Kidney epithelial cell (primary cell): Measurements from ENCODE around the gene NCKAP1. TPM values are rescaled to one million over a fixed set of nuclear protein-coding genes. Genes with fewer than 3 reads are reported as not detected.

Source experiments
- DNase-seq: peaks from one replicate; pipeline ENCODE4 v3.0.0-alpha.2; 2010; ENCODE audit warnings: low read depth
- H3K27me3 ChIP-seq: 2 replicates; pipeline ENCODE4 v1.6.0; 2011; ENCODE audit warnings: low read length; ENCODE audit not compliant: control insufficient read depth, insufficient read depth
- H3K36me3 ChIP-seq: 2 replicates; pipeline ENCODE4 v1.5.1; 2011; ENCODE audit warnings: low read length; ENCODE audit not compliant: control insufficient read depth, insufficient read depth
- H3K4me3 ChIP-seq: 2 replicates; pipeline ENCODE4 v1.5.1; 2011; ENCODE audit warnings: low read depth, mild to moderate bottlenecking, control low read depth, low read length
- CTCF ChIP-seq: IDR thresholded peaks from 2 replicates; pipeline ENCODE4 v1.5.1; 2011; ENCODE audit warnings: mild to moderate bottlenecking, moderate library complexity, low read length, control low read depth, inconsistent platforms; ENCODE audit not compliant: insufficient read depth, poor library complexity, severe bottlenecking
- total RNA-seq: library from RNA; depleted of rRNA; stranded (reverse); fragments of >200 nt; gene quantifications from 2 replicates; pipeline ENCODE4 v1.2.3, GENCODE V29; 2015

Gene NCKAP1
- total RNA-seq, 1 donor from 2014 or later: 189 TPM

DNA sequence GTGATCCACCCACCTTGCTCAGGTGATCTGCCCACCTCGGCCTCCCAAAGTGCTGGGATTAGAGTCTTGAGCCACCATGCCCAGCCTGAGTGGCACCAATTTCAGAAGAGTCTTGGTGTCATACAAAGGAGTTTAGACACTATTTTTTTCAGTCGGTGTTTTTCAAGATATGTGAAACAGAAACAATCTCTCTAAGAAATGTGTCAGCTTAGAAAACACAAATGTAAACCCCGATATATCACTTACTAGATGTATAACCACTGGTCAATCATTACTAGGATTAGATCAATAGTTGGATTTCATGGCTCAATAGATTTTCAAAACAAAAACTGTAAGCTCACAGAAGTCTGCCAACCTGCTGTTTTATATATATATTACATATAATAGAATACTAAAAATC, 104.6 kb downstream of the NCKAP1 start:
- Histone ChIP-seq H3K27me3 (no peaks in the 10 kb centered on the region), H3K4me3 (no peak overlapping the region), H3K36me3 (no peaks in the 10 kb centered on the region)
- TF ChIP-seq CTCF: no peak
- DNase-seq: no peak

GRCh38 chr2:182929972-182930371, 108.3 kb downstream of the NCKAP1 start:
- no peak for TF ChIP-seq CTCF
- no peak overlapping the region for H3K4me3 ChIP-seq
- no peak for DNase-seq
- H3K36me3 ChIP-seq: no peaks in the 10 kb centered on the region
- H3K27me3 ChIP-seq: no peaks in the 10 kb centered on the region

- H3K36me3 ChIP-seq: no peaks in the 10 kb centered on the region
- DNase-seq: no peak
- H3K4me3 ChIP-seq: no peak overlapping the region
- TF ChIP-seq CTCF: no peak
- no peaks in the 10 kb centered on the region for H3K27me3 ChIP-seq
Observed at GRCh38 chr2:182924306-182924705, 114.0 kb downstream of the NCKAP1 start.

DNA sequence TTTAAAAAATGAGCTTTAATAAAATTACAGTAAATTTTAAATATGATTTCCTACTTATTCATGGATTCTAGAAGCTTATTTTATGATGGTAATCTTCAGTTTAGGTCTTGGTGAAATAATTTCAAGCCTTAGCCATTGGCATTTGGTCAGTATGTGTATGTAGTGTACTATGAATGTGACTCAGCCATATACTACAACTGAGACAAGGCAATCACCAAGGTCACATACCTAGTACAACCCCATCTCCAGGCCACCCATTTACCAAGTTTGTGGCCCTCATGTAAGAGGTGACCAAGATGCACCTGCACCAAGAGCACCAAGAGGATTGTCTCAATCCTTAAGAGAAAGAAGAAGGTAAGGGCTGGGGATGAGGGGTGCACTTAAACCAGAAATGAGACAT, 117.0 kb downstream of the NCKAP1 start:
- Histone ChIP-seq H3K4me3 (no peak overlapping the region), H3K36me3 (no peaks in the 10 kb centered on the region), H3K27me3 (no peaks in the 10 kb centered on the region)
- no peak for DNase-seq
- no peak for TF ChIP-seq CTCF

- Histone ChIP-seq H3K4me3 (no peak overlapping the region), H3K27me3 (no peaks in the 10 kb centered on the region), H3K36me3 (no peaks in the 10 kb centered on the region)
- TF ChIP-seq CTCF: no peak
- no peak for DNase-seq
Observed at GRCh38 chr2:182920631-182921056, 117.6 kb downstream of the NCKAP1 start.

GRCh38 chr2:182920089-182920488, 118.2 kb downstream of the NCKAP1 start:
- H3K27me3 ChIP-seq: no peaks in the 10 kb centered on the region
- H3K4me3 ChIP-seq: no peak overlapping the region
- no peak for TF ChIP-seq CTCF
- no peaks in the 10 kb centered on the region for H3K36me3 ChIP-seq
- DNase-seq: no peak
